ENCODE results near the gene ATP5F1D. TPM values are rescaled to one million over a fixed set of nuclear protein-coding genes. Genes with fewer than 3 reads are reported as not detected.

The ATP5F1D gene
- total RNA-seq, 1 donor from 2014 or later = 167 TPM

DNA sequence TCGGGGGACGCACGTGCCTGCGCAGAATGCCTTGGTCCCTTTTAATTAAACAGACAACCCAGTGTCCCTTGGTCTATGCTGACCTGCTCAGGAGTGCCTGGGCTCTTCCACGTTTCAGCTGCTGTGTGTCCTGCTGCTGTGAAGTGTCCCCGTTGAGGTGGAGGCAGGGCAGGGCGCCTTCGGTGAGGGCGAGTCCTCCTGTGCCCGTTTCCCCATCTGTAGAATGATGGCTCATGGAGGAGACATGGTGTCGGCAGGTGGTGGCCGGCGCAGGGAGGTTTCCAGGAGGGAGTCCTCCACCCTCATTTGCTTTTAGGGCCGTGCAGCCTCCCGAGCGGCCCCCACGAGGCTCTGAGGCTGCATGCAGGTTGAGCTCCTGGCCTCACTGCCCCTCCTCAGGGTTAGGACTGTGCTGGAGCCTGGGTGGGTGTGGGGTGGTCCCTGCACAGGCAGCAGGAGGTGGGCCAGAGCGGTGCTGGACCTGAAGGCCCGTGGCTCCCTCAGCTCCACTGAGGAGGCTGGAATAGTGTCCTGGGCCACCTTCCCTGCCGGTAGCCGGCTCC is 27.2 kb upstream of the ATP5F1D start:
- no peak for DNase-seq (ENCODE audit: extremely low spot score, unreplicated experiment)
- no peaks in the 10 kb centered on the region for H3K9me3 Mint-ChIP-seq (ENCODE audit: unreplicated experiment)
- H3K27ac Mint-ChIP-seq (ENCODE audit: unreplicated experiment) = peak overlapping the region; percentile 91
- TF ChIP-seq, protein P1, sequence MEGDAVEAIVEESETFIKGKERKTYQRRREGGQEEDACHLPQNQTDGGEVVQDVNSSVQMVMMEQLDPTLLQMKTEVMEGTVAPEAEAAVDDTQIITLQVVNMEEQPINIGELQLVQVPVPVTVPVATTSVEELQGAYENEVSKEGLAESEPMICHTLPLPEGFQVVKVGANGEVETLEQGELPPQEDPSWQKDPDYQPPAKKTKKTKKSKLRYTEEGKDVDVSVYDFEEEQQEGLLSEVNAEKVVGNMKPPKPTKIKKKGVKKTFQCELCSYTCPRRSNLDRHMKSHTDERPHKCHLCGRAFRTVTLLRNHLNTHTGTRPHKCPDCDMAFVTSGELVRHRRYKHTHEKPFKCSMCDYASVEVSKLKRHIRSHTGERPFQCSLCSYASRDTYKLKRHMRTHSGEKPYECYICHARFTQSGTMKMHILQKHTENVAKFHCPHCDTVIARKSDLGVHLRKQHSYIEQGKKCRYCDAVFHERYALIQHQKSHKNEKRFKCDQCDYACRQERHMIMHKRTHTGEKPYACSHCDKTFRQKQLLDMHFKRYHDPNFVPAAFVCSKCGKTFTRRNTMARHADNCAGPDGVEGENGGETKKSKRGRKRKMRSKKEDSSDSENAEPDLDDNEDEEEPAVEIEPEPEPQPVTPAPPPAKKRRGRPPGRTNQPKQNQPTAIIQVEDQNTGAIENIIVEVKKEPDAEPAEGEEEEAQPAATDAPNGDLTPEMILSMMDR (IDR thresholded peaks at IDR 0.05) = no peak
- peaks cover 46% of the 10 kb centered on the region for H3K4me1 Mint-ChIP-seq (ENCODE audit: unreplicated experiment)
- H3K36me3 Mint-ChIP-seq (ENCODE audit: unreplicated experiment) = peaks cover 8% of the 10 kb centered on the region
- H3K27me3 Mint-ChIP-seq (ENCODE audit: unreplicated experiment) = no peaks in the 10 kb centered on the region
- no peak overlapping the region for H3K4me3 Mint-ChIP-seq (ENCODE audit: unreplicated experiment)

DNA sequence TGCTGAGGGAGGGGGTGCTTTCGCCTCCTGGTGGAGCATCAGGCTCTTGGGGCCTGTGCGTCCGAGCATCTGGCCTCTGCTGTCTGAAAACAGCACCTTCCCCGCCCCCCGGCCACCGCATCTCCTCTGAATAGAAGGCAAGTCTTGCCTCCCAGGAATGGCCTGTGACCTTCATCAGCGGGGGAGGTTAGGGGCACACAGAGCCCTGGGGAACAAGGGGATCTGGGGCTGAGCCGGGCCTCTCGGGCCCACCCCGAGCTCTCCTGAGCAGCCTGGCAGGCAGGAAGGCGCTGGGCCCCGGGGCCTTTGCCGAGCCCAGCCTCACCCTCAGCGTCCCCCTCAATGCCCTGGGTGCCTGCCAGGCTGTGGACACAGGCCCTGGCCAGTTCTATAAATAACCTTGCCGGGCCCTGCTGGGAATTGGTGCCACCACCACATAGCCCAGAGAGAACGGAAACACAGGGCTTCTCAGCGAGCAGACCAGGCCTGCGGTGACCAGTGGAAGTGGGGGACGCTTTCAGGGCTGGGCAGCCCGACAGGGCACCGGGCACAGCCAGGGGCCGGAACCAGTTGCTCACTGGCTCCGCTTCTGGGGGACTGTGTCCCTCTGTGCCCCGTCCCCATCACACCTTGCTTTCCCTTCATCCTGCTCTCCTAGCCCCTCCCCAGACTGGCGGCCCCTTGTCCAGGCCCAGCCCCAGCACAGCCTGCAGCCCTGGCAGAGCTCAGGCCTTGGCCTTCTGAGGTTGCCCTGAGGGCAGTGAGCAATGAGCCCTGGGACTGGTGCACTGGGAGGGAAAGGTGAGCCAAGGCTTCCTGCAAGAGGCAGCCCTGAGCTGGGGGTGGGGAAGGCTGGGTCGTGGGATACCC is 26.5 kb upstream of the ATP5F1D start:
- H3K27ac Mint-ChIP-seq (ENCODE audit: unreplicated experiment) = peak overlapping the region; percentile 91
- peaks cover 8% of the 10 kb centered on the region for H3K36me3 Mint-ChIP-seq (ENCODE audit: unreplicated experiment)
- TF ChIP-seq, protein P1 (IDR thresholded peaks at IDR 0.05) = no peak
- H3K9me3 Mint-ChIP-seq (ENCODE audit: unreplicated experiment) = no peaks in the 10 kb centered on the region
- DNase-seq (ENCODE audit: extremely low spot score, unreplicated experiment) = no peak
- H3K4me3 Mint-ChIP-seq (ENCODE audit: unreplicated experiment) = no peak overlapping the region
- H3K4me1 Mint-ChIP-seq (ENCODE audit: unreplicated experiment) = peaks cover 42% of the 10 kb centered on the region
- H3K27me3 Mint-ChIP-seq (ENCODE audit: unreplicated experiment) = no peaks in the 10 kb centered on the region

DNA sequence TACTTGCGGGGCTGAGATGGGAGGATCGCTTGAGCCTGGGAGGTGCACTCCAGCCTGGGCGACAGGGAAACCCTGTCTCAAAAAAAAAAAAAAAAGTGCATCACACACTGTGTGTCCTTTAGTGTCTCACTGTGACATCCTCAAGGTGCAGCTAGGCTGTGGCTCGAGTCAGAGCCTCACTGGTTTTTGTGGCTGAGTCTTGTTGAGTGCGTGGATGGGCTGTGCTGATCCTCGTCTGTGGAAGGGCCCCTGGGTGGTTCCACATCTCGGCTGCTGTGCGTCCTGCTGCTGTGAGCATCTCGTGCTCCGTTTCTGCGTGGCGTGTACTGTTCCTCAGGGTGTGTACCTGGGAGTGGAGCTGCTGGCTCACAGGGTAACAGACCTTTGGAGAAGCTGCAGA is 24.8 kb upstream of the ATP5F1D start:
- H3K4me1 Mint-ChIP-seq (ENCODE audit: unreplicated experiment) = peaks cover 35% of the 10 kb centered on the region
- no peak overlapping the region for H3K4me3 Mint-ChIP-seq (ENCODE audit: unreplicated experiment)
- peaks cover 7% of the 10 kb centered on the region for H3K36me3 Mint-ChIP-seq (ENCODE audit: unreplicated experiment)
- TF ChIP-seq, protein P1 (IDR thresholded peaks at IDR 0.05) = no peak
- H3K27ac Mint-ChIP-seq (ENCODE audit: unreplicated experiment) = peak overlapping the region; percentile 91
- DNase-seq (ENCODE audit: extremely low spot score, unreplicated experiment) = no peak
- no peaks in the 10 kb centered on the region for H3K27me3 Mint-ChIP-seq (ENCODE audit: unreplicated experiment)
- no peaks in the 10 kb centered on the region for H3K9me3 Mint-ChIP-seq (ENCODE audit: unreplicated experiment)

DNA sequence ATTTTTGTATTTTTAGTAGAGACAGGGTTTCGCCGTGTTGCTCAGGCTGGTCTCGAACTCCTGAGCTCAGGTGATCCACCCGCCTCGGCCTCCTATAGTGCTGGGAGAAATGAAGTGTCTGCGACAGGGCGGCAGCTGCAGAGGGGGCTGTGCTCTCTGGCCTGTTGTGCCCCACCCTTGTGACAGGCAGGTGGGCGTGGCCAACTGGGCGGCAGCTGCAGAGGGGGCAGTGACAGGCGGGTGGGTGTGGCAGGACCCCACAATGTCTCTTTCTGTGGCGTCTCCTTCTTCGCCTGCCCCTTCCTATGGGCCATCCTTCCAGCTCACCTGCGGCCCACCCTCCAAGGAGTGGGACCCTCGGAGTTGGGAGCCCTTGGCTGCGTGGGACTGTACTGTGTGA is 24.2 kb upstream of the ATP5F1D start:
- Mint-ChIP-seq H3K4me1 (ENCODE audit: unreplicated experiment) (peaks cover 35% of the 10 kb centered on the region), H3K27me3 (ENCODE audit: unreplicated experiment) (no peaks in the 10 kb centered on the region), H3K9me3 (ENCODE audit: unreplicated experiment) (no peaks in the 10 kb centered on the region), H3K27ac (ENCODE audit: unreplicated experiment) (no peak overlapping the region), H3K36me3 (ENCODE audit: unreplicated experiment) (peaks cover 7% of the 10 kb centered on the region), H3K4me3 (ENCODE audit: unreplicated experiment) (no peak overlapping the region)
- TF ChIP-seq, protein P1 (IDR thresholded peaks at IDR 0.05) = no peak
- no peak for DNase-seq (ENCODE audit: extremely low spot score, unreplicated experiment)
